B cell (primary cell): ENCODE data around the gene CRTC3. TPM values are rescaled to one million over a fixed set of nuclear protein-coding genes. Genes with fewer than 3 reads are reported as not detected.

Source experiments
- ATAC-seq: fragments of 200-7000 bp; cut with Tn5 transposase; one replicate; pipeline ENCODE4 v1.10.0; 2021; ENCODE audit warnings: low read depth, mild to moderate bottlenecking, moderate number of reproducible peaks, moderate library complexity
- CTCF ChIA-PET: fragments of 350-600 bp; sonication (Branson Sonifier 250); formaldehyde crosslinking; loops from one replicate; lab custom pipeline; 2021; ENCODE audit warnings: antibody characterized with exemption, inconsistent platforms; lab: Charles Lee
- POLR2A ChIA-PET: fragments of 350-600 bp; sonication (Branson Sonifier 250); formaldehyde crosslinking; loops from one replicate; lab custom pipeline; 2021; ENCODE audit warnings: antibody characterized with exemption; lab: Charles Lee
- DNase-seq: peaks from one replicate; pipeline ENCODE4 v3.0.0; 2013
- H2AFZ ChIP-seq: 2 replicates; pipeline ENCODE4 v1.6.1; 2012; ENCODE audit warnings: mild to moderate bottlenecking, low read depth, low read length; ENCODE audit not compliant: insufficient read depth, poor library complexity, severe bottlenecking
- H3K27ac ChIP-seq, 2 donors: 1 replicate in 1 of 2; 2 replicates in 1 of 2; pipeline ENCODE4 v1.5.1; 2012 to 2013; ENCODE audit warnings: low read length in 2 of 2, mild to moderate bottlenecking in 2 of 2, moderate library complexity in 1 of 2
- H3K27me3 ChIP-seq, 4 experiments: fragments of 200-600 bp in 1 of 4; sonication (generic) in 1 of 4; replicated peaks in 1 of 4; 1 replicate in 2 of 4; 2 replicates in 2 of 4; pipeline versions ENCODE4 v1.6.1 to v1.7.0; 2013 to 2016; ENCODE audit warnings: low read length in 3 of 4, mild to moderate bottlenecking in 2 of 4, mixed read lengths in 1 of 4, moderate library complexity in 1 of 4; ENCODE audit not compliant: insufficient read depth in 4 of 4, control insufficient read depth in 3 of 4; ENCODE audit errors: control extremely low read depth in 1 of 4
- H3K36me3 ChIP-seq, 2 experiments: replicated peaks in 1 of 2; 1 replicate in 1 of 2; 2 replicates in 1 of 2; pipeline versions ENCODE4 v1.6.1 to v1.7.1; 2013; ENCODE audit warnings: low read length in 1 of 2; ENCODE audit not compliant: insufficient read depth in 2 of 2, control insufficient read depth in 1 of 2; ENCODE audit errors: control extremely low read depth in 1 of 2, extremely low read depth in 1 of 2
- H3K4me1 ChIP-seq, 2 donors: fragments of 200-600 bp in 1 of 2; sonication (generic) in 1 of 2; 1 replicate in 1 of 2; 2 replicates in 1 of 2; pipeline versions ENCODE4 v1.5.1 to v1.6.1; 2013 to 2017; ENCODE audit warnings: low read length in 2 of 2; ENCODE audit not compliant: control insufficient read depth in 2 of 2, insufficient read depth in 2 of 2
- H3K4me2 ChIP-seq: replicated peaks from 2 replicates; pipeline ENCODE3; 2012; ENCODE audit warnings: mild to moderate bottlenecking, low read depth, low read length; ENCODE audit not compliant: poor library complexity, severe bottlenecking
- H3K4me3 ChIP-seq, 5 experiments: fragments of 200-600 bp in 1 of 5; sonication (generic) in 1 of 5; 1 replicate in 3 of 5; 2 replicates in 2 of 5; pipeline versions ENCODE4 v1.5.1 to v1.7.0; 2011 to 2016; ENCODE audit warnings: low read length in 4 of 5, mild to moderate bottlenecking in 4 of 5, low read depth in 2 of 5, control low read depth in 1 of 5, moderate library complexity in 1 of 5; ENCODE audit not compliant: insufficient read depth in 1 of 5; ENCODE audit errors: control extremely low read depth in 1 of 5, extremely low read depth in 1 of 5
- H3K79me2 ChIP-seq: fragments of 200-600 bp; sonication (generic); one replicate; pipeline ENCODE4 v1.6.0; 2016; ENCODE audit warnings: low read length; ENCODE audit not compliant: control insufficient read depth, insufficient read depth
- H3K9ac ChIP-seq: fragments of 200-600 bp; sonication (generic); 2 replicates; pipeline ENCODE4 v1.6.1; 2017; ENCODE audit warnings: mild to moderate bottlenecking, low read length, moderate library complexity
- H3K9me3 ChIP-seq, 3 donors: one replicate each; pipeline versions ENCODE4 v1.6.1 to v1.7.1; 2013; ENCODE audit warnings: low read length in 2 of 3; ENCODE audit not compliant: control insufficient read depth in 2 of 3, insufficient read depth in 1 of 3; ENCODE audit errors: control extremely low read depth in 1 of 3
- H4K20me1 ChIP-seq: 2 replicates; pipeline ENCODE4 v1.6.0; 2012; ENCODE audit warnings: mild to moderate bottlenecking, low read length; ENCODE audit not compliant: insufficient read depth, control insufficient read depth, poor library complexity, severe bottlenecking
- H3K27ac Mint-ChIP-seq: one replicate; pipeline ENCODE4 v1.8.0; 2021; ENCODE audit warnings: mixed read lengths
- H3K27me3 Mint-ChIP-seq: one replicate; pipeline ENCODE4 v1.8.0; 2021; ENCODE audit warnings: mixed read lengths
- H3K4me1 Mint-ChIP-seq: one replicate; pipeline ENCODE4 v1.8.0; 2021; ENCODE audit warnings: mixed read lengths
- H3K4me3 Mint-ChIP-seq: one replicate; pipeline ENCODE4 v1.8.0; 2021; ENCODE audit warnings: mixed read lengths
- H3K9me3 Mint-ChIP-seq: one replicate; pipeline ENCODE4 v1.8.0; 2022; ENCODE audit warnings: mixed read lengths; ENCODE audit not compliant: insufficient read depth
- EZH2 ChIP-seq: IDR thresholded peaks from 2 replicates; pipeline ENCODE4 v1.6.1; 2012; ENCODE audit warnings: borderline replicate concordance, low read depth, mild to moderate bottlenecking, moderate library complexity, low read length; ENCODE audit not compliant: insufficient read depth, poor library complexity, severe bottlenecking
- WGBS: methylation state at CpG from one replicate; pipeline ENCODE4 v1.1.5; 2013; ENCODE audit warnings: missing lambda C conversion rate; ENCODE audit not compliant: insufficient coverage; 5-methylcytosine and 5-hydroxymethylcytosine counted together
- intact Hi-C: fragments of 100-400 bp; cut with micrococcal nuclease; formaldehyde crosslinking; loops from one replicate; pipeline ENCODE4 v1.10.0; 2022
- polyA plus RNA-seq: library from polyadenylated mRNA; depleted of rRNA; stranded (reverse); fragments of >200 nt; gene quantifications from 2 replicates; pipeline ENCODE4 v1.2.3, GENCODE V29; 2012
- total RNA-seq, 2 donors: library from RNA; stranded (reverse); fragments of 120-200 nt in 1 of 2; gene quantifications; 1 replicate in 1 of 2; 2 replicates in 1 of 2; pipeline versions ENCODE4 v1.2.3 to v1.2.4, GENCODE V29; 2013 to 2022
- TF ChIP-seq, protein P1 (sequence below): fragments of 200-600 bp; IDR thresholded peaks from one replicate; pipeline ENCODE4 v1.8.0; 2022; ENCODE audit warnings: antibody characterized with exemption, mild to moderate bottlenecking

Gene CRTC3
- total and polyA plus RNA-seq, 2 donors (not counting 1 experiment from before 2014, with no cell fraction given) = 34.7 to 95.8 TPM

DNA sequence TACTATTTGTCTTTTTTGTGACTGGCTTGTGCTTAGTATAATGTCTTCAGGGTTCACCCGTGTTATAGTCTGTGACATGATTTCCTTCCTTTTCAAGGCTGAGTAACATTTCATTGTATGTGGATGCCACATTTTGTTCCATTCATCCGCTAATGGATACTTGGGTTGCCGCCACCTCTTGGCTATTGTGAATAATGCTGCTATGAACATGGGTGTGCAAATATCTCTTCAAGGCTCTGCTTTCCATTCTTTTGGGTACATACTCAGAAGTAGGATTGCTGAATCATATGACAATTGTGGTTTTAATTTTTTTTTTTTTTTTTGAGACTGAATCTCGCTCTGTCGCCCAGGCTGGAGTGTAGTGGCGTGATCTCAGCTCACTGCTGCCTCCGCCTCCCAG is 15.4 kb downstream of the CRTC3 start:
- DNase-seq = no peak
- H3K79me2 ChIP-seq = peaks cover 48% of the 10 kb centered on the region
- Mint-ChIP-seq H3K9me3 (no peaks in the 10 kb centered on the region), H3K27me3 (no peaks in the 10 kb centered on the region), H3K4me3 (no peak overlapping the region), H3K27ac (no peak overlapping the region), H3K4me1 (peaks cover 25% of the 10 kb centered on the region)
- 100% methylated on average over 2 of the region's 7 CpGs for WGBS
- no peak overlapping the region for H3K4me2 ChIP-seq
- intact Hi-C loops = no loop called here
- H3K4me3 ChIP-seq = no peak overlapping the region
- no peaks in the 10 kb centered on the region for H4K20me1 ChIP-seq
- H3K9me3 ChIP-seq = no peaks in the 10 kb centered on the region
- TF ChIP-seq EZH2 = no peak
- TF ChIP-seq, protein P1, sequence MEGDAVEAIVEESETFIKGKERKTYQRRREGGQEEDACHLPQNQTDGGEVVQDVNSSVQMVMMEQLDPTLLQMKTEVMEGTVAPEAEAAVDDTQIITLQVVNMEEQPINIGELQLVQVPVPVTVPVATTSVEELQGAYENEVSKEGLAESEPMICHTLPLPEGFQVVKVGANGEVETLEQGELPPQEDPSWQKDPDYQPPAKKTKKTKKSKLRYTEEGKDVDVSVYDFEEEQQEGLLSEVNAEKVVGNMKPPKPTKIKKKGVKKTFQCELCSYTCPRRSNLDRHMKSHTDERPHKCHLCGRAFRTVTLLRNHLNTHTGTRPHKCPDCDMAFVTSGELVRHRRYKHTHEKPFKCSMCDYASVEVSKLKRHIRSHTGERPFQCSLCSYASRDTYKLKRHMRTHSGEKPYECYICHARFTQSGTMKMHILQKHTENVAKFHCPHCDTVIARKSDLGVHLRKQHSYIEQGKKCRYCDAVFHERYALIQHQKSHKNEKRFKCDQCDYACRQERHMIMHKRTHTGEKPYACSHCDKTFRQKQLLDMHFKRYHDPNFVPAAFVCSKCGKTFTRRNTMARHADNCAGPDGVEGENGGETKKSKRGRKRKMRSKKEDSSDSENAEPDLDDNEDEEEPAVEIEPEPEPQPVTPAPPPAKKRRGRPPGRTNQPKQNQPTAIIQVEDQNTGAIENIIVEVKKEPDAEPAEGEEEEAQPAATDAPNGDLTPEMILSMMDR = no peak
- CTCF ChIA-PET = no interaction called here
- peaks cover 6 to 31% of the 10 kb centered on the region in 2 experiments for H3K36me3 ChIP-seq
- no peak overlapping the region for H2AFZ ChIP-seq
- no peak overlapping the region for H3K27ac ChIP-seq
- no peak for ATAC-seq
- no peaks in the 10 kb centered on the region for H3K27me3 ChIP-seq
- POLR2A ChIA-PET = no interaction called here
- no peak overlapping the region for H3K9ac ChIP-seq
- peaks cover 8 to 22% of the 10 kb centered on the region in 2 donors for H3K4me1 ChIP-seq

DNA sequence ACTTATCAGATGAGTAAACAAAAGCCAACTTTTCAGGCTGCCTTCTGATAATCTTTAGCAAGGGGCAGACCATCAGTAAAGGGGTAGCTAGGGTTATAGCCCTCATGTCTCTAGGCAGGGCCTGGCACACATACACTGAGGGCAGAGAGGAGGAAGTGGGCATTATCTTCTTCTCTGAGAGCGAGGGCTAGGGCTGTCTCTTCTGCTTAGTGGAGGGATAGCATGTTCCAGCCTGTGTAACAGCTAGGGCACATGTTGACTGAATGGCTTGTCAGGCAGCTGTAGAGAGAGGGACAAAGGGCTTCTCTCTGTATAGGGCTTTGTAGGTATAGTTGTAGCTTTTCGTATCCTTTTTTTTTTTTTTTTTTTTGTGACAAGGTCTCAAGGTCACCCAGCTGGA is 17.8 kb downstream of the CRTC3 start:
- H2AFZ ChIP-seq = no peak overlapping the region
- ATAC-seq (peak; percentile 62), DNase-seq (peak; percentile 40)
- no peak overlapping the region for H3K9ac ChIP-seq
- H3K27ac ChIP-seq = peak overlapping the region in 1 of 2 donors; percentile 19
- H3K4me1 ChIP-seq = peaks cover 25 to 46% of the 10 kb centered on the region in 2 donors
- H3K36me3 ChIP-seq = peaks cover 6 to 20% of the 10 kb centered on the region in 2 experiments
- intact Hi-C loops = no loop called here
- WGBS = 15% methylated on average over 2 of the region's 2 CpGs
- no peak overlapping the region for H3K4me3 Mint-ChIP-seq
- no peaks in the 10 kb centered on the region for H3K27me3 Mint-ChIP-seq
- H3K27ac Mint-ChIP-seq = peak overlapping the region; percentile 63
- H3K9me3 Mint-ChIP-seq = no peaks in the 10 kb centered on the region
- H3K79me2 ChIP-seq = peaks cover 43% of the 10 kb centered on the region
- H3K9me3 ChIP-seq = no peaks in the 10 kb centered on the region
- POLR2A ChIA-PET = interaction anchor here (0.6 kb wide), 2 partner anchors 174 to 337 kb away, joined by 4 read pairs; partner anchors contain the start of gene FES
- H3K4me2 ChIP-seq = no peak overlapping the region
- no peak overlapping the region for H3K4me3 ChIP-seq
- peaks cover 10% of the 10 kb centered on the region for H4K20me1 ChIP-seq
- CTCF ChIA-PET = interaction anchor here (1.0 to 1.3 kb wide), 3 partner anchors 17 to 55 kb away, joined by 3 to 4 read pairs (median 4); no protein-coding TSS in a partner anchor
- no peaks in the 10 kb centered on the region for H3K27me3 ChIP-seq
- peaks cover 44% of the 10 kb centered on the region for H3K4me1 Mint-ChIP-seq
- TF ChIP-seq EZH2 = no peak
- TF ChIP-seq, protein P1 = no peak
